ENCODE measurements around the gene PDCL2.

Gene PDCL2

DNA sequence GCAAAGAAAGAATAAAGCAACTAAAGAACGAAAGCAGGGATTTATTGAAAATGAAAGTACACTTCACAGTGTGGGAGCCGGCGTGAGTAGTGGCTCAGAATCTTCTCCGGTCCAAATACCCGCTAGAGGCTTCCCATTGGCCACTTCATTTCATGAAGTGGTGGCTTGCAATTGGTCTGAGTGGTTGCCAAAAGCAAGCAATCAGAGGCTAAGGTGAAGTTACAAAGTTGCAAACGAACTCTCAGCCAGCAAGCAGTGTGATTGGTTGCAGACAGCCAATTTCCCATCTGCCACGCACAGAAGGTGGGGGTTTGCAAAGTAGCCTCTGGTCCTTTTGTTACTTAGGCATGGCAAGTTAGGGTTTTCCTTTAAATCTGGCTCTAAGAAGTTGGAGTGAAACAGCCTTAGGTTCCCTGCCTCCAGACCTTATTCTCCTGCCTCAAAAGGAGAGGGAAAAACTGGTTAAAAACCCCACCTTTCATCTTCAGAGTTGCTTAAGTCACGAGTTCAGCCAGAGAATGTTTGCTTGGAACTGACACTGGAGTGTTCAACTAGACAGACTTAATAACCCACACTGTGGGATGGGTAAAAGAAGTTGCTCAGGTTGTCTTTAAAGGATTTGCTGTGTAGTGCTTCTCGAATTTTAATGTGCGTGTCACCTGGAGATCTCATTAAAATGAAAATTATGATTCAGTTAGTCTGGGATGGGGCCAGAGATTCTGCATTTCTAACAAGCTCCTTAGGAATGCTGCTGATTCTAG is 38.4 kb downstream of the PDCL2 start:
- no peak for TF ChIP-seq CTCF (IDR thresholded peaks at IDR 0.05)

GRCh38 chr4:55549888-55550287 is 42.2 kb downstream of the PDCL2 start:
- no peak for TF ChIP-seq CTCF (IDR thresholded peaks at IDR 0.05)

GRCh38 chr4:55547918-55548317 is 44.1 kb downstream of the PDCL2 start:
- no peak for TF ChIP-seq CTCF (IDR thresholded peaks at IDR 0.05)

GRCh38 chr4:55547466-55547770 is 44.6 kb downstream of the PDCL2 start:
- no peak for TF ChIP-seq CTCF (IDR thresholded peaks at IDR 0.05)

DNA sequence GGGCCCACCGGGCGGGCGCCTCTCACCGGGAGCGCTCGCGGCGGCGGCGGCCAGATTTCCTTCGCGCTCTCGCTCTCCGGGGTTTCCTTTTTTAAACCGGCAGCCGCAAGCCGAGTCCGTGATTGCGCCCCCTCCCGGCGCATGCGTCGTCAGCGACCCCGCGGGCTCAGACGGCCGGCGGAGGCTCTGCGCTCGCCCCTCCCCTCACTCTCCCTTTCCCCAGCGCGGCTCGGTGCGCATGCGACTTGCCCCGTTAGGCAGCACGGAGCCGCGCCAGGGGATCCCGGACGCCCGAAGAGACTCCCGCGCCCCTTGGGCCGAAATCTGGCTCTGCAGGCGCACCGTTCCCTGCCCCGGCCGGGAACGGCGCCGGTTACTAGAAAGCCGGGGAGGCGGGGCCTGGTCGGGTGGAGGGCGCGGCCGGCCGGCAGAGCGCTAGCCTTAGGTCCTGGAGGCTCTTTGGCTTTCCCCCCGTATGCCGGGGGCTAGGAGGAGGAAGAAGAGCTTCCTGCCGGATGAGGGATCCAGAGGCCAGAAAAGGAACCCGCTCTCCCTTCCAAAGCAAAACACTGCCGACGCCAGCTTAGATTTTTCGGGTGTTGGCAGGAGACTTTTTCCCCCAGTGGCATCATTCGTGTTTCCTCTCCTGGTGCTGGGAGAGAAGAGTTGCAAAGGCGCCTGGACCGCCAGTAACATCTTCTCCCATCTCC is 45.1 kb downstream of the PDCL2 start, which contains the start of gene CLOCK:
Gene CLOCK (minus strand): TSS at position 154 of the 710 bp plus-strand sequence. CDS start 64,124 bp downstream, outside the sequence.
- peak; percentile 49 for TF ChIP-seq CTCF (IDR thresholded peaks at IDR 0.05)

GRCh38 chr4:55546506-55546755 is 45.6 kb downstream of the PDCL2 start:
- no peak for TF ChIP-seq CTCF (IDR thresholded peaks at IDR 0.05)

- TF ChIP-seq CTCF (IDR thresholded peaks at IDR 0.05), result no peak
These were observed 46.2 kb downstream of the PDCL2 start for GRCh38 chr4:55545641-55546505.

Measured in LNCAP (cell line).